Activated naive CD4-positive, alpha-beta T cell treated with anti-CD3 and anti-CD28 coated beads, Interleukin-2, amount 10 ng/mL, durations not matched to agents 7 days and 5 days (primary cell): Measurements from ENCODE around the gene BICD1.
"Not testable (repeated sequence)": the region's sequence is repeated elsewhere in the genome, so short reads cannot be mapped to it uniquely, and the experiment has no call there.

ENCODE experiments used
- CTCF ChIA-PET: fragments of 350-600 bp; sonication (Branson Sonifier 250); formaldehyde crosslinking; loops from one replicate; lab custom pipeline; 2021; ENCODE audit warnings: antibody characterized with exemption; lab: Charles Lee
- DNase-seq: peaks from one replicate; pipeline ENCODE4 v3.0.0-alpha.2; 2020
- H3K27ac Mint-ChIP-seq: one replicate; pipeline ENCODE4 v1.8.0; 2021; ENCODE audit warnings: mild to moderate bottlenecking, moderate library complexity, mixed read lengths
- H3K27me3 Mint-ChIP-seq: one replicate; pipeline ENCODE4 v1.8.0; 2021; ENCODE audit warnings: mild to moderate bottlenecking, mixed read lengths
- H3K36me3 Mint-ChIP-seq: one replicate; pipeline ENCODE4 v1.8.0; 2021; ENCODE audit warnings: mixed read lengths
- H3K4me1 Mint-ChIP-seq: one replicate; pipeline ENCODE4 v1.8.0; 2021; ENCODE audit warnings: mixed read lengths
- H3K4me3 Mint-ChIP-seq: one replicate; pipeline ENCODE4 v1.8.0; 2021; ENCODE audit warnings: mild to moderate bottlenecking, moderate library complexity, mixed read lengths
- H3K9me3 Mint-ChIP-seq: one replicate; pipeline ENCODE4 v1.8.0; 2021; ENCODE audit warnings: mixed read lengths

The BICD1 gene

DNA sequence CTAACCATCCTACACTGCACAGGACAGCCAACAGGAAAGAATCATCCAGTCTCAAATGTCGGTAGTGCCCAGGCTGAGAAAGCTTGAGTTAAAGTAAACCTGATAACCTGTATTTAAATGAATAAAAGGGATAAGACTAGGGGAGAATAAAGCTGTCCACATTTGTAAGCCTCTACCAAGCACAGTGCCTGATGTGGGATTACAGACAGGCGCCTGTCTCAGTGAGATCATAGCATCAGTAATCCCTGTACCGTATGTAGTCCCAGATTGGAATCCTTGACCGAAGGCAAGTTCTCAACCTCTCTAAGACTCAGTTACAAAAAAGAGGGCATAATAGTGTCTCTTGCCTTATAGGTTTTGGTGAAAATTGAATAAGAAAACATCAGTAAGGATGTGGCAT lies 59.9 kb downstream of the BICD1 start:
- DNase-seq = no peak
- no peaks in the 10 kb centered on the region for H3K27me3 Mint-ChIP-seq
- H3K36me3 Mint-ChIP-seq = no peaks in the 10 kb centered on the region
- CTCF ChIA-PET = no interaction called here
- H3K4me1 Mint-ChIP-seq = no peaks in the 10 kb centered on the region
- no peaks in the 10 kb centered on the region for H3K9me3 Mint-ChIP-seq
- H3K27ac Mint-ChIP-seq = no peak overlapping the region
- H3K4me3 Mint-ChIP-seq = no peak overlapping the region

DNA sequence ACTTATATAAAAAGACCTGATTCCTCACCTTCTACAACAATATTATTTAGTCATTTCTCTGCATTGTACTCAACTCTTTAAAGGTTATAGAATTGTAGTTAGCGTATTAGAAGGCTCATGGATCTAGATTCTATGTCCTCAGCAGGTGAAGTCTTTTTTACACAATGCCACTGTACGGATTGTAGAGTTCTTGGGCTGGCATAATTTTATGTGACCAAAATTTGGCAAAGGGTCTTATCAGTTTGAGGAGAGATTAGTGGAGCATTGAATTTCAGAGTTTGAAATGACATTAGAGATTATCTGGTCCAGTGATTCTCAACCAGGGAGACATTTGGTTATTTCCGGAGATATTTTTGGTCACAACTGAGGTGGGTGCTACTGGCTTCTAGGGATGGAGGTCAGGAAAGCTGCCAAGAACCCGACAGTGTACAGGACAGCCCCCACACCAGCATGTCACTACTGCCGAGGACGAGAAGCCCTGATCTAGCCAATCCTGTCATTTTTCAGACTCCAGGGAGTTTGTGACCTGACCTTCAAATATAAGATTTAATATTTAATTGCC lies 63.9 kb downstream of the BICD1 start:
- Mint-ChIP-seq H3K4me3 (no peak overlapping the region), H3K27ac (no peak overlapping the region), H3K4me1 (no peaks in the 10 kb centered on the region), H3K36me3 (no peaks in the 10 kb centered on the region), H3K9me3 (no peaks in the 10 kb centered on the region), H3K27me3 (no peaks in the 10 kb centered on the region)
- no peak for DNase-seq
- CTCF ChIA-PET = no interaction called here

DNA sequence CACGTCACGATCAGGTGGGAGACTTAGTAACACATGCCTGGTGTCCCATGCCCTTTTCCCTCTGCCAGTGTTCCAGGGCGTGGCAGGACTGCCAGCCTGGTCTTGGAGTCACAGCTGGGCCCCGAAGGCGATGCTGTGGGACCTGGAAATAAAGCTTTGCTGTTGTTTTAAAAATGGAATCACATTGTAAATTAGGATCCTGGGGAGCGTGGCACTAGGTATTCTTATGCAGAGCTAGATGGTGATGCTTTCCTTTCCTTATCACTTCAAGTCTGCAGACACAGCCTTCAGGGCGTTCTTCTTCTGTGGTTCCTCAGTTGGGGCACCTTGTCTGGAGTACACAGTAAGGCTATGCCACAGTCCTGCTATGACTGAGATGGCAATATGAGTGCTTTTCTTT lies 64.6 kb downstream of the BICD1 start:
- no peak overlapping the region for H3K27ac Mint-ChIP-seq
- no peak for DNase-seq
- H3K9me3 Mint-ChIP-seq = no peaks in the 10 kb centered on the region
- H3K4me3 Mint-ChIP-seq = no peak overlapping the region
- no peaks in the 10 kb centered on the region for H3K27me3 Mint-ChIP-seq
- CTCF ChIA-PET = no interaction called here
- H3K4me1 Mint-ChIP-seq = no peaks in the 10 kb centered on the region
- no peaks in the 10 kb centered on the region for H3K36me3 Mint-ChIP-seq

DNA sequence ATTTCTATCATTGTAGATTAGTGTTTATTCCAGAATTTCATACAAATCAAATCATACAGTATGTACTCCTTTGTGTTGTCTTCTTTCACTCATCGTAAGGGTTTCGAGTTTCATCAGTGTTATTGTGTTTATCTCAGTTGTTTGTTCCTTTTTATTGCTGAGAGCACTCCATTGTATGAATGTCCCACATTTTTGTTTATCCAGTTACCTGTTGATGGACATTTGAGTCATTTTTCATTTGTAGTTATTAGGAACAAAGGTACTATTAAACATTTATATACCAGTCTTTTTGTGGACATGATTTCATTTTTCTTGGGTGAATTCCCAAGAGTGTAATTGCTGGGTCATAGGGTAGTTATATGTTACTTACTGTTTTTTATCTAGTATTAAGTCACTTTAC lies 70.0 kb downstream of the BICD1 start:
- Mint-ChIP-seq H3K9me3 (no peaks in the 10 kb centered on the region), H3K36me3 (no peaks in the 10 kb centered on the region), H3K4me1 (no peaks in the 10 kb centered on the region), H3K27ac (peak overlapping the region; percentile 1), H3K27me3 (no peaks in the 10 kb centered on the region), H3K4me3 (no peak overlapping the region)
- CTCF ChIA-PET = no interaction called here
- DNase-seq = no peak

DNA sequence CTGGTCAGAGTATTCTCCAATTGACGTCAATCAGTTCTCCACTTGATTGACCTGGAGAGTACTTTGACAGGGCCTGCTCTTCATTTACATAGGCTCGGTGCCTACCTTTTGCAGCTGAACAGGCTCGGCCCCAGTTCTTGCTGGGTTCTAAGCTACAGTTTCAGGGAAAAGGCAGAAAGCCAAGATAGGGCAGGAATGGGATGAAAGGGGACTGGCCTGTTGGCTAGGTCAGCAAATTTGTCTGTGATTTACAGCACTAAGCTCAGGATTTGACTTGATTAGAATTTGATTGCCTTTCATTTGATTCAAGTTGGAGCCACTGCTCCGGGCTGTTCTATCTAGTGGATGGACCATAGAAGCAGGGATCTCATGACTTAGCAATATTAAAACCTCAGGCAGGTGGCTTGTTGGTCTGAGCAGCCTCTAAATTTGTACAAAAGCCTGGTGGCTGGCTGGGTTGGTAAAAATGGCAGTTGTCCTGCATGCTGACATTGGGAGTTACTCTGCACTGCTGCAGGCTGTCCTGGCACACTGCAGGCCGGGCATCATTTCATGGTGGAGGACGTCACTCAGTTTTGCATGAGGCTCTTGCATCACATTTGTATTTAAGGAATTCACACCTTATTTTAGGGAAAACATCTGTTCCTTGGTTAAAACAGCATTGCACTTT lies 71.8 kb downstream of the BICD1 start:
- CTCF ChIA-PET = no interaction called here
- Mint-ChIP-seq H3K4me1 (no peaks in the 10 kb centered on the region), H3K36me3 (no peaks in the 10 kb centered on the region), H3K27me3 (no peaks in the 10 kb centered on the region), H3K9me3 (no peaks in the 10 kb centered on the region), H3K27ac (no peak overlapping the region), H3K4me3 (no peak overlapping the region)
- no peak for DNase-seq

DNA sequence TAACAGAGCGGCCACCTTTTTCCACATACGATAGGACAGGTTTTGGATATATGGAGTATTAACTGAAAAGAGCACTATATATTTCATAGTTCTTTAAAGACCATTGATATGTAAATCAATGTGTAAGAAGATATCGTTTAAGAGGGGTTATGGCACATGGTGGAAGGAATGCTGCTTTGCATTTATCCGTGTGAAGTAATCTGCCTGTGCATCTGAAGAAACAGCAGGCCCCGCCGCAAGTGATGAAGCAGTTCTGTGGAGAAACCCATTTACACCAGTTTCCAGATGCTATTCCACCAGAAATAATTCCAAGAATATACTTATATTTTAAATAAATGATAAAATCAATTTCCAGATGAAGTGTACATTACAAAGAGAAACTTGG lies 72.4 kb downstream of the BICD1 start:
- H3K27ac Mint-ChIP-seq = no peak overlapping the region
- CTCF ChIA-PET = no interaction called here
- no peak for DNase-seq
- no peak overlapping the region for H3K4me3 Mint-ChIP-seq
- H3K36me3 Mint-ChIP-seq = no peaks in the 10 kb centered on the region
- H3K9me3 Mint-ChIP-seq = no peaks in the 10 kb centered on the region
- no peaks in the 10 kb centered on the region for H3K27me3 Mint-ChIP-seq
- no peaks in the 10 kb centered on the region for H3K4me1 Mint-ChIP-seq

DNA sequence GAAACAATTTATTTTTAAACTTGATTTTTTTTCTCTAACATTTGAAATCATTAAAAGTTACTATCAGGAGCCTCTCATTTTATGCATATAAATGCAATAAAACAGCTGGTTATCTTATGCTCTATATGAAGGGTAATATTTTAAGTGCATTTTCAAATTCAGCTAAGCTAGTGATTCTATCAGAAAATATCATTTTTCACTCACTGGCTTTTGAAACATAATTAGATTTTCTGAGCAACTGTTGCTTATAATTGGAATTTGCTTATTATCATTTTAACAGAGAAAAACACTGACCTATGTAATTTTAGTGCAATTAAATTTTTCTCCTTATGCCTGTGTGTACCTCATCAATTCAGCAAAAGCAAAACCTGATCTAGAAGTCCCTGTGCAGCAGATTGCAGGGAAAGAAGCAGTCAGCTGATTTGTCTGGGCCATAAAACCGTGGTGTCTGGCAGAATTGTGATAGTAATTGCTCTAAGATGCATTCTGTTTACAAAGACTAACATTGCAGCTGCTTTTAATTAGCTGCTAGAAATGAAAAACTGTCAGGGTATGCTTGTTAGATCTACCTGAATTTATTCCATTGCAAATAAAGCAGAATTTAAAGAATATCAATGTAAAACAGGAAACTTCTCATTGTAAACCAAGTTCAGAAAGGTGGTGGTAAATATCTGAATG lies 75.0 kb downstream of the BICD1 start:
- Mint-ChIP-seq H3K27ac (no peak overlapping the region), H3K4me3 (no peak overlapping the region), H3K27me3 (no peaks in the 10 kb centered on the region), H3K9me3 (no peaks in the 10 kb centered on the region), H3K4me1 (no peaks in the 10 kb centered on the region), H3K36me3 (no peaks in the 10 kb centered on the region)
- CTCF ChIA-PET = no interaction called here
- no peak for DNase-seq

DNA sequence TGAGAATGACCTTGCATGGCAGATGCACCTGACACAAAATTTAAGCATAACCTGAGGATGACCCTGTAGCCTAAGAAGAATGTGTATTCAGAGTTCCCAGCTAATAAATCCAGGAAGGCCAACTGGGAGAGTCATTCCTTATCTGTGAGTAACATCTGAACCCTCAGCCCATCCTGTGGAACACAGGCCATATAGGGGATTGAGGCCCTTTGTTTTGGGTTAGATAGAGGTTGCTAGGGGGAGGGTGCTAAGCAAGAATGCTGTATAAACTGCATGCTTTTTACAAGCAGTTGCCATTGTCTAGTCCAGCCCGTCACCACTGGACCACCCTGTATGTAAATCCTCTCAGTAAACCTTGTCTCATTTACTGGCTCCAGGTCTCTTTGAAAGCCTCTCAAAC lies 77.0 kb downstream of the BICD1 start:
- CTCF ChIA-PET = no interaction called here
- Mint-ChIP-seq H3K9me3 (no peaks in the 10 kb centered on the region), H3K27ac (no peak overlapping the region), H3K36me3 (no peaks in the 10 kb centered on the region), H3K4me3 (no peak overlapping the region), H3K27me3 (no peaks in the 10 kb centered on the region), H3K4me1 (no peaks in the 10 kb centered on the region)
- DNase-seq = no peak

DNA sequence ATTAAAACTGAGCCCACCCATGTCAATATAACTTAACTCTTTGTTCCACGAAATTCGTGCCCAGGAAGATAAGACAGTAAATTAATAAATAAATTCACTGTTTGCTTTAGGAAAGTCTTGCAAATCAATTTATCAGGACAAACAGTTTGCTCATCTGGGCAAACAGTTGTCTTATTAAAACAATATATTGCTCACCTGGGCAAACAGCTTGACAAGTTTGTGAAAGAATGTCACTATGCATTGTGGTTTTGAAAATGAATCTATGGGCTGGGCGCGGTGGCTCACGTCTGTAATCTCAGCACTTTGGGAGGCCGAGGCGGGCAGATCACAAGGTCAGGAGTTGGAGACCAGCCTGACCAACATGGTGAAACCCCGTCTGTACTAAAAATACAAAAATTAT lies 80.5 kb downstream of the BICD1 start:
- H3K27me3 Mint-ChIP-seq = not testable (repeated sequence)

DNA sequence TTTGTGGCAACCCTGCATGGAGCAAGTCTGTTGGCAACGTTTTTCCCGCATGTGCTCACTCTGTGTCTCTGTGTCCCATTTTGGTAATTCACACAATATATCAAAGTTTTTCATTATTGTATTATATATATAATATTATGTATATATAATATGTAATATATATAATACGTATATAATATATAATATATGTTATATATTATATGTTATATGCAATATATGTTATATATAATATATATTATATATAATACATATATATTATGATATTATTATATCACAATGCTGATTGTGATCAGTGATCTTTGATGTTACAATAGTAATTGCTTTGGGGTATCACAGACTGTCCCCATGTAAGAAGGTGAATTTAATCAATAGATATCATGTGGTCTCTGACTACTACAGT lies 84.8 kb downstream of the BICD1 start:
- Mint-ChIP-seq H3K4me1 (no peaks in the 10 kb centered on the region), H3K27ac (no peak overlapping the region), H3K9me3 (peaks cover 33% of the 10 kb centered on the region), H3K27me3 (no peaks in the 10 kb centered on the region), H3K36me3 (peaks cover 6% of the 10 kb centered on the region), H3K4me3 (no peak overlapping the region)
- no peak for DNase-seq
- CTCF ChIA-PET = no interaction called here

More for the DNA sequence above, 80.5 kb downstream of the BICD1 start:
- H3K4me3 Mint-ChIP-seq, H3K9me3 Mint-ChIP-seq, H3K27ac Mint-ChIP-seq, DNase-seq, H3K4me1 Mint-ChIP-seq, H3K36me3 Mint-ChIP-seq, CTCF ChIA-PET: not testable (repeated sequence)

DNA sequence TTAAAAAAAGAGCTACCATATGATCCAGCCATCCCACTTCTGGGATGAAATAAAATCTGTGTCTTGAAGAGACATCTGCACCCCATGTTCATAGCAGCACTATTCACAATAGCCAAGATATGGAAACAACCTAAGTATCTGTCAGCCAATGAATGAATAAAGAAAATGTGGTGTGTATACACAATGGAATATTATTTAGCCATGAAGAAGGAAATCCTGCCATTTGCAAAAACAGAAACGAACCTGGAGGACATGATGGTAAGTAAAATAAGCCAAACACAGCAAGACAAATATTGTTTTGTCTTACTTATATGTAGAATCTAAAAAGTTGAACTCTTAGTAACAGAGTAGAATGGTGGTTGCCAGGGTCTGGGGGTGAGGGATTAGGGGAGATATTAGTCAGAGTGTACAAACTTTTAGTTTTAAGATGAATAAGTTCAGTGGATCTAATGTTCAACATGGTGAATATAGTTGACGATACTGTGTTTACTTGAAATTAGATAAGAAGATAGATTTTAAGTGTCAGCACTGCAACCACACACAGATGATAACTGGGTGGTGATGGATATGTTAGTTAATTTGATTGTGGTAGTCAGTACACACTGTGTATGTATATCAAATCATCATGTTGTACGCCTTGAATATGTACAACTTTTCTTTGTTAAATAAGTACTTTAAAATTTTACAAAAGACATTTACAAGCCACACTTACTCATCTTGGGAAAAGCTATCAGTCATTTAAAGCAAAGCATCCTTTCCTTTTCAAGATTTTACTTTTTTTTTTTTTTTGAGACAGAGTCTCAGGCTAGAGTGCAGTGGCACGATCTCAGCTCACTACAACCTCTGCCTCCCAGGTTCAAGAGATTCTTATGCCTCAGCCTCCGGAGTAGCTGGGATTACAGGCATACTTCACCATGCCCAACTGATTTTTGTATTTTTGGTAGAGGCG lies 89.9 kb downstream of the BICD1 start:
- Mint-ChIP-seq H3K4me3 (no peak overlapping the region), H3K36me3 (peaks cover 6% of the 10 kb centered on the region), H3K9me3 (peaks cover 34% of the 10 kb centered on the region), H3K27ac (no peak overlapping the region), H3K27me3 (no peaks in the 10 kb centered on the region), H3K4me1 (peaks cover 4% of the 10 kb centered on the region)
- CTCF ChIA-PET = no interaction called here
- no peak for DNase-seq

DNA sequence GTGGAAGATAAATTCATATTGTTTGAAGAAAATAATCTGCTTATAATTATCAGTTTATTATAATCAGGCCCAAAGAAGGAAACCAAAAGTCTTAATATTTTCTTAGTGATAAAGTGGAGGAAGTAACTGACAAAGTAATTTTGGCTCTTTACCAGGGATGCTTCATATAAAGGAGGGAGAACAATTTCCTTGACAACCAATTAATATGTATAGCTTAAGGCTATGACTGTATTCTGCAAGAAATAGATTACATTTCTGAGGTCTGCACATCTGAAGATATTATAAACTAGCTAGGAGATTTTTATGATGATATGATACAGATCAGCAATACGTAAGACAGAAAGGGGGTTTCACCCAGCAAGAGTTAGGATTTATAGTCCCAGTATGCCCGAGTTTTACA lies 90.8 kb downstream of the BICD1 start:
- H3K9me3 Mint-ChIP-seq = peaks cover 31% of the 10 kb centered on the region
- H3K4me1 Mint-ChIP-seq = peaks cover 4% of the 10 kb centered on the region
- no peaks in the 10 kb centered on the region for H3K27me3 Mint-ChIP-seq
- no peak overlapping the region for H3K27ac Mint-ChIP-seq
- peaks cover 4% of the 10 kb centered on the region for H3K36me3 Mint-ChIP-seq
- CTCF ChIA-PET = no interaction called here
- H3K4me3 Mint-ChIP-seq = no peak overlapping the region
- DNase-seq = no peak

DNA sequence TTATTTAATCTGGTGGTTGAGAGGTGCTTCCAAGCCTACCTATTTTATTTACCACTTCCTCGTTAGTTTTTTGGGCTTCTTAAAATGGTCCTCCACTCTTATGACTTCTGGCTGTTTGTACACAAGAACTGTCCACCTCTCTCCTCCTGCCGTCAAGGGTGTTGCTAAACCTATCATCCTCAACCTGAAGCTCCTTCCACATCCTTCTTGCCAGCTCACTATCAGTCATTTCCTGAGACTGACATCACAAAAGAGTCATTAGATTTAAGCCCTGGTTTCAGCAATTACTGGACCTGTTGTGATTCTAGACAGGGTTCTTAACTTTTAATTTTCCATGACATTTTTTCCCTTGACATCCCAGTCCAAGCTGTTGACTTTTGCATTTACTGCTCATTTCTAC lies 91.9 kb downstream of the BICD1 start:
- no peak overlapping the region for H3K27ac Mint-ChIP-seq
- peaks cover 4% of the 10 kb centered on the region for H3K36me3 Mint-ChIP-seq
- H3K9me3 Mint-ChIP-seq = peaks cover 22% of the 10 kb centered on the region

DNA sequence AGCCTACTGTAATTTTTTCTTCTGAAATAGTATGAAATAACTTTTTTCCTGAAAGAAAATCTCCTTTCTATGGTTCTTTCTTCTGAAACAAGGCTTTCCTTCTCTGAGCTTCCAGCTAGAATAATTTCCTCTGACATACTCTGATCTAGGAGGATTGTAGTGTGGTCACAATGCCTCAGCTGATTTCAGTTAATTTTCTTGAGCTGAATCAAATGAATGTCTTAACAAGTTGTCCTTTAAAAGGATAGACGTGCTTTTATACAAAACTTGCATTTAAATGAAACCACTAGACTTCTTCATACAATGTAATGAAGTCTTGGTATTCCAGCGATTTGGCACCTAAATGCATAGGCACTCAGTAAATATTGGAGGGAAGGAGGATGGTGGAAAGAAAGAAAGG lies 94.4 kb downstream of the BICD1 start:
- Mint-ChIP-seq H3K36me3 (no peaks in the 10 kb centered on the region), H3K4me3 (no peak overlapping the region), H3K4me1 (peaks cover 4% of the 10 kb centered on the region), H3K27me3 (no peaks in the 10 kb centered on the region), H3K9me3 (peaks cover 4% of the 10 kb centered on the region), H3K27ac (no peak overlapping the region)
- CTCF ChIA-PET = interaction anchor here (0.6 kb wide), 1 partner anchor 138 kb away, joined by 3 read pairs; no protein-coding TSS in a partner anchor
- no peak for DNase-seq

More for the DNA sequence above, 91.9 kb downstream of the BICD1 start:
- Mint-ChIP-seq H3K4me3 (no peak overlapping the region), H3K27me3 (no peaks in the 10 kb centered on the region), H3K4me1 (peaks cover 4% of the 10 kb centered on the region)
- CTCF ChIA-PET = no interaction called here
- DNase-seq = no peak
